Esophagus muscularis mucosa (tissue), 3 donors: ENCODE data around the gene PON1.

Experiments
- POLR2A ChIP-seq: fragments of 450-650 bp; IDR thresholded peaks from one replicate; pipeline ENCODE4 v1.6.1; 2017; ENCODE audit warnings: antibody characterized with exemption, moderate library complexity, mild to moderate bottlenecking, low read depth
- POLR2AphosphoS5 ChIP-seq, 2 donors: sonication (generic); formaldehyde crosslinking; IDR thresholded peaks; one replicate each; pipeline ENCODE4 v1.6.1; 2017; ENCODE audit warnings: antibody characterized with exemption in 2 of 2
- TF ChIP-seq, protein P1 (sequence below), 3 experiments: fragments of 200-600 bp in 2 of 3; fragments of 450-650 bp in 1 of 3; sonication (generic) in 2 of 3; IDR thresholded peaks; one replicate each; pipeline ENCODE4 v1.5.1; 2017 to 2019; ENCODE audit warnings: antibody characterized with exemption in 3 of 3, mild to moderate bottlenecking in 2 of 3, moderate library complexity in 1 of 3

DNA sequence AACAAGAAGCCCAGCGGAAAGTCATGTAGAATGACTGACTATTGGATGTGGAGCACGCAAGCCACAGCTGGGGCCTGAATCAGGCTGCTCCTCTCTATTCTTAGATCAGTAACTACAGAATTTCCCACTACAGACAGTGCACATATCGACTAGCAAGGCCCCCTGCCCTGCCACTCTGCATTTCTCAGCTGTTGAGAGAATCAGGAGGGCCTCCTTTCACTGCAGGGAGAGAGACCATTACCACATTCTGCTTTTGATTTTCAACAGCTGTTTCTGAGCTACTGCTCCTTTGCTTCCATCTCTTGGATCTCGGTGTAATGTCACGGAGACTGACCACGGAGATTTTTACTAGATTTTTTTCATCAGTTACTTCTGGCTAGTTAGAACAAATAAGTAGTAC, 73.8 kb downstream of the PON1 start:
- TF ChIP-seq, protein P1, sequence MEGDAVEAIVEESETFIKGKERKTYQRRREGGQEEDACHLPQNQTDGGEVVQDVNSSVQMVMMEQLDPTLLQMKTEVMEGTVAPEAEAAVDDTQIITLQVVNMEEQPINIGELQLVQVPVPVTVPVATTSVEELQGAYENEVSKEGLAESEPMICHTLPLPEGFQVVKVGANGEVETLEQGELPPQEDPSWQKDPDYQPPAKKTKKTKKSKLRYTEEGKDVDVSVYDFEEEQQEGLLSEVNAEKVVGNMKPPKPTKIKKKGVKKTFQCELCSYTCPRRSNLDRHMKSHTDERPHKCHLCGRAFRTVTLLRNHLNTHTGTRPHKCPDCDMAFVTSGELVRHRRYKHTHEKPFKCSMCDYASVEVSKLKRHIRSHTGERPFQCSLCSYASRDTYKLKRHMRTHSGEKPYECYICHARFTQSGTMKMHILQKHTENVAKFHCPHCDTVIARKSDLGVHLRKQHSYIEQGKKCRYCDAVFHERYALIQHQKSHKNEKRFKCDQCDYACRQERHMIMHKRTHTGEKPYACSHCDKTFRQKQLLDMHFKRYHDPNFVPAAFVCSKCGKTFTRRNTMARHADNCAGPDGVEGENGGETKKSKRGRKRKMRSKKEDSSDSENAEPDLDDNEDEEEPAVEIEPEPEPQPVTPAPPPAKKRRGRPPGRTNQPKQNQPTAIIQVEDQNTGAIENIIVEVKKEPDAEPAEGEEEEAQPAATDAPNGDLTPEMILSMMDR (IDR thresholded peaks at IDR 0.05): no peak
- TF ChIP-seq POLR2AphosphoS5 (IDR thresholded peaks at IDR 0.05) (no peak), POLR2A (no peak)
